GM12864 (cell line): ENCODE data around the gene LMX1B.

Experiments used
- DNase-seq: peaks from one replicate; pipeline ENCODE4 v3.0.0-alpha.2; 2011; ENCODE audit warnings: low read depth
- H3K4me3 ChIP-seq: 2 replicates; pipeline ENCODE4 v1.5.1; 2011; ENCODE audit warnings: mild to moderate bottlenecking, low read depth, low read length, control low read depth
- CTCF ChIP-seq: IDR thresholded peaks from 2 replicates; pipeline ENCODE4 v1.5.1; 2011; ENCODE audit warnings: low read depth, mild to moderate bottlenecking, moderate library complexity, low read length, control low read depth, inconsistent platforms; ENCODE audit errors: missing control alignments

The LMX1B gene

GRCh38 chr9:126672634-126673284 lies 59.0 kb downstream of the LMX1B start:
- H3K4me3 ChIP-seq, result no peak overlapping the region
- no peak for DNase-seq
- TF ChIP-seq CTCF, result no peak

GRCh38 chr9:126673689-126674364 lies 60.1 kb downstream of the LMX1B start:
- no peak for DNase-seq
- no peak overlapping the region for H3K4me3 ChIP-seq

GRCh38 chr9:126674365-126675146 lies 60.8 kb downstream of the LMX1B start:
- no peak for DNase-seq
- no peak for TF ChIP-seq CTCF
- no peak overlapping the region for H3K4me3 ChIP-seq

More at GRCh38 chr9:126673689-126674364, 60.1 kb downstream of the LMX1B start:
- TF ChIP-seq CTCF, result no peak

GRCh38 chr9:126675147-126675467 lies 61.4 kb downstream of the LMX1B start:
- DNase-seq, result no peak
- no peak for TF ChIP-seq CTCF
- no peak overlapping the region for H3K4me3 ChIP-seq

- TF ChIP-seq CTCF, result no peak
- H3K4me3 ChIP-seq, result no peak overlapping the region
- DNase-seq, result no peak
Observed at GRCh38 chr9:126676102-126676684, 62.5 kb downstream of the LMX1B start.

GRCh38 chr9:126676685-126677143 lies 63.0 kb downstream of the LMX1B start:
- no peak for TF ChIP-seq CTCF
- DNase-seq, result no peak
- H3K4me3 ChIP-seq, result no peak overlapping the region
